ENCODE measurements around the gene SLC11A2.

The SLC11A2 gene

GRCh38 chr12:51025836-51026638, at the start of gene SLC11A2:
SLC11A2 (minus strand) TSS chr12:51026384; CDS start chr12:51010728, 15,656 bp downstream.
- Mint-ChIP-seq H3K9me3 (no peaks in the 10 kb centered on the region), H3K27ac (peak within 1 kb of the TSS; percentile 98), H3K27me3 (no peaks in the 10 kb centered on the region), H3K36me3 (ENCODE audit: low read depth) (peaks cover 36% of the 10 kb centered on the region), H3K4me3 (peak within 1 kb of the TSS; percentile 92), H3K4me1 (ENCODE audit: low read depth) (peaks cover 54% of the 10 kb centered on the region)
- DNase-seq, result peak; percentile 93

DNA sequence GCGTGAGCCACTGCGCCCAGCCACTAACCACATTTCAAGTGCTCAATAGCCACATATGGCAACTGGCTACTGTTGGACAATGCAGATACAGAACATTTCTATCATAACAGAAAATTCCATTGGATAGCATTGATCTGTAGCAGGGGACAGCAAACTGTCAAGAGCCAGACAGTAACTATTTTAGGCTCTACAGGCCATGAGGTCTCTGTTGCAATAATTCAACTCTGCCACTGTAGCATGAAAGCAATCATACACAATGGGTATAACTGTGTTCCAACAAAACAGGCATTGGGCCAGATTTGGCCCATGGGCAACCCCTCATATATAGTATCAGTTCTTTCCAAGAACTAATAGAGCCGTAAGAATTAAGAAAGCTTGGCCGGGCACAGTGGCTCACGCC, 49.2 kb upstream of the SLC11A2 start:
- H3K4me1 Mint-ChIP-seq (ENCODE audit: low read depth), result peaks cover 29% of the 10 kb centered on the region

DNA sequence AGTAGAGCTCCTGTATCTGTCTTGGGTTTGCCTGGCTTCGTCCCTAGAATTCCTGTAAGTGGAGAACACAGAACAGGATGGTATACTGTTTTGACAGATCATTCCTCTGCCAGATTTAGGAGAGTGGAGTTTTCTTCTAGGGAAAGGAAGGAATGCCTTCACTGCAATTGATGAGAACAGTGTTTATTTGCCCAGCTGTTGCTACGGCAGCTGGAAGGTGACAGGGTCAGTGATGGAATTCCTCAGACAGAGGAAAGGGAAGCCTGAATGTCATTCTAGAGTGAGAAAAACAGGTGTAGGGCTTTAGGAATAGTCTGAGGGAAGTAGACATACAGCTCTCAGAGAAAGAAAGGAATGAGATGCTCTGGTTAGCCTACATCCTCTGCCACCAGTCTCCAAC, 45.5 kb upstream of the SLC11A2 start:
- Mint-ChIP-seq H3K27ac (no peak overlapping the region), H3K36me3 (ENCODE audit: low read depth) (peaks cover 75% of the 10 kb centered on the region), H3K9me3 (no peaks in the 10 kb centered on the region), H3K4me1 (ENCODE audit: low read depth) (peaks cover 14% of the 10 kb centered on the region), H3K27me3 (no peaks in the 10 kb centered on the region), H3K4me3 (no peak overlapping the region)
- DNase-seq, result no peak

More for the DNA sequence above, 49.2 kb upstream of the SLC11A2 start:
- Mint-ChIP-seq H3K27me3 (no peaks in the 10 kb centered on the region), H3K4me3 (no peak overlapping the region), H3K36me3 (ENCODE audit: low read depth) (peaks cover 55% of the 10 kb centered on the region), H3K9me3 (no peaks in the 10 kb centered on the region), H3K27ac (peak overlapping the region; percentile 79)
- DNase-seq, result no peak

DNA sequence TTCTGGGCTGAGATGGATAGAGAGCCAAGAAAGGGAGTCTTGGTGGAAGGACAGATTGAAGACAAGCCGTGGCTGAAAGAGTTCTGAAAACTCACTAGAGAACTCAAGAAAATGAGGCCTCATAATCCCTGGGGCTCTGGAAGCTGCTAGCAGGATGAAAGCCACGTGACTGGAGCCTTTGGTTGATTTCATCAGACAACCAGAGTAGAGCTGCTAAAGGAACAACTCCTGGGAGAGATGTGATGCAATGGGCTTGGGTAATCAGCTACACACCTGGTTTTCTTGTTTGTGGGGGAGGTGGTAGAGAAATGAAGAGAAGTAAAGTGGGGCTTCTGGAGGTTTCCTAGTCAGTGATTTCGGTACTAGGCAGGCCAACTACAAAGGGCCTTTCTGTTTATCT, 43.8 kb upstream of the SLC11A2 start:
- no peaks in the 10 kb centered on the region for H3K9me3 Mint-ChIP-seq
- no peaks in the 10 kb centered on the region for H3K27me3 Mint-ChIP-seq
- DNase-seq, result no peak
- H3K4me1 Mint-ChIP-seq (ENCODE audit: low read depth), result peaks cover 2% of the 10 kb centered on the region
- peak overlapping the region; percentile 17 for H3K27ac Mint-ChIP-seq
- no peak overlapping the region for H3K4me3 Mint-ChIP-seq
- H3K36me3 Mint-ChIP-seq (ENCODE audit: low read depth), result peaks cover 80% of the 10 kb centered on the region

- Mint-ChIP-seq H3K27ac (peak overlapping the region; percentile 68), H3K4me3 (no peak overlapping the region)
- no peak for DNase-seq
Measured at GRCh38 chr12:51067771-51068170, 41.6 kb upstream of the SLC11A2 start.

DNA sequence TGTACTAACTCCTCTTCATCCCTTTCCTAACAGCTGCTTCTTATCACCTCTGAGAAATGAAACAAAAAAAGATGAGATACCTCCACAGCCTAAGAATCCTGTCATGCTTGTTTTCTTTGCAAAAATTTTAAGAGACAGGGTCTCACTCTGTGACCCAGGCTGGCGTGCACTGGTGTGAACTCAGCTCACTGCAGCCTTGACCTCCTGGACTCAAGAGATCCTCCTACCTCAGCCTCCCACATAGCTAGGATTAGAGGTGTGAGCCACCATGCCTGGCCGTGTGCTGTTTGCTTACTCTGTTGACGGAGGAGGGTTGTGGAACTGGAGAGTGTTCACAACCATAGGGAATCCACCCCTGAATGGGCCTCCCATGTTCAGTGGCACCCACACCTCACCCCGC, 41.0 kb upstream of the SLC11A2 start:
- no peak for DNase-seq
- H3K4me1 Mint-ChIP-seq (ENCODE audit: low read depth), result peaks cover 2% of the 10 kb centered on the region
- H3K9me3 Mint-ChIP-seq, result no peaks in the 10 kb centered on the region
- H3K36me3 Mint-ChIP-seq (ENCODE audit: low read depth), result peaks cover 86% of the 10 kb centered on the region
- no peak overlapping the region for H3K4me3 Mint-ChIP-seq
- peak overlapping the region; percentile 35 for H3K27ac Mint-ChIP-seq
- no peaks in the 10 kb centered on the region for H3K27me3 Mint-ChIP-seq

More at GRCh38 chr12:51067771-51068170, 41.6 kb upstream of the SLC11A2 start:
- Mint-ChIP-seq H3K9me3 (no peaks in the 10 kb centered on the region), H3K27me3 (no peaks in the 10 kb centered on the region), H3K36me3 (ENCODE audit: low read depth) (peaks cover 85% of the 10 kb centered on the region), H3K4me1 (ENCODE audit: low read depth) (peaks cover 2% of the 10 kb centered on the region)

DNA sequence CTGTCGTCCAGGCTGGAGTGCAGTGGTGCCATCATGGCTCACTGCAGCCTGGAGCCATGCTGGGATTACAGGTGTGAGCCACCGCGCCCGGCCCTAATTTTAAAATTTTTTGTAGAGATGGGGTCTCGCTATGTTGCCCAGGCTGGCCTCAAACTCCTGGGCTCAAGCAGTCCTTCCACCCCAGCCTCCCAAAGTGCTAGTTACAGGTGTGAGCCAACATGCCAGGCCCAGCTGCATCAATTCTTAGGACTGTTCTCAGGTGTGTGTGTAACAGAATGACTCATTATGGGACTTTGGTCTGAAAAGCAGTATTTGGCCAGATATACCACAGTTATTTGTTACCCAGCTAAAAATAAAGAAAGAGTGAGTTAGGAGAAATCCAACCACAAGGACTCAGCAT, 39.3 kb upstream of the SLC11A2 start:
- Mint-ChIP-seq H3K27me3 (no peaks in the 10 kb centered on the region), H3K4me1 (ENCODE audit: low read depth) (peaks cover 2% of the 10 kb centered on the region), H3K27ac (peak overlapping the region; percentile 55), H3K4me3 (no peak overlapping the region), H3K9me3 (no peaks in the 10 kb centered on the region), H3K36me3 (ENCODE audit: low read depth) (peaks cover 86% of the 10 kb centered on the region)
- DNase-seq, result no peak

DNA sequence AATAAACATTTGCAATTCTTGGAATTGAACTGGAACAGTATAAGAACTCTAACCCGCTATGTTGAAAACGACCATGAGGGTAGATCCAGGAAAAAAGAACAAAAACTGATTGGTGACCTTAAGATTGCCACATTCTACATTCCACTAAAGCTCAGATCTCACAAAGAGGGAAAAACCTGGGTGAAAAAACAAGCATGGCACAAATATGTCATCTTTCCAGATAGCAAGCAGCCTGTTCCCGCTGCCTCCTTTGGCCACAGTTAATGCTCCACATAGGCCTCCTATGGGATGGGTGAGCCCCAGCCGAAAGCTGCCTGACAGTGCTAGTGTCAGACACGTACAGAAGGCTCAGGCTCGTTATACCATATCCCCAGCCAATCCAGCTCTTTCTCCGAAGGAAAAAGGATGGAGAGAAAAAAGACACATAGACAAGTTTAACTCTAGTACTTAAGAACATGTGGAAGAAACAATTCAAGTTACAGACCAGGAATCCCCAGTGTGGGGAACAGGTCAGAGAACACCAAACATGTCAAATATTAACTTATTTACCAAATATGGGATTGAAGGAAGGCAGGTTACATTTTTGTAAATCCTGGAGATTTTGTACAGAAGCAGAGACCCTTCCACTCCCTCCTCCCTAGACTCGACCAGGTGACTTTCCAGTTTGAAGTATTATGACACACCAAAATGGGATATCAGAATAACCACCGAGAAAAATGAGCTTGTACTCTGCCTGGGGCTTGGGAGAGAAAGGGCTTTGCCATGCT, 36.6 kb upstream of the SLC11A2 start:
- no peak overlapping the region for H3K4me3 Mint-ChIP-seq
- peaks cover 94% of the 10 kb centered on the region for H3K36me3 Mint-ChIP-seq (ENCODE audit: low read depth)
- H3K27ac Mint-ChIP-seq, result peak overlapping the region; percentile 75
- no peaks in the 10 kb centered on the region for H3K9me3 Mint-ChIP-seq
- H3K27me3 Mint-ChIP-seq, result no peaks in the 10 kb centered on the region
- H3K4me1 Mint-ChIP-seq (ENCODE audit: low read depth), result peaks cover 1% of the 10 kb centered on the region
- DNase-seq, result no peak

- no peak overlapping the region for H3K4me3 Mint-ChIP-seq
- peaks cover 93% of the 10 kb centered on the region for H3K36me3 Mint-ChIP-seq (ENCODE audit: low read depth)
Measured at GRCh38 chr12:51059086-51059485, 32.9 kb upstream of the SLC11A2 start.

DNA sequence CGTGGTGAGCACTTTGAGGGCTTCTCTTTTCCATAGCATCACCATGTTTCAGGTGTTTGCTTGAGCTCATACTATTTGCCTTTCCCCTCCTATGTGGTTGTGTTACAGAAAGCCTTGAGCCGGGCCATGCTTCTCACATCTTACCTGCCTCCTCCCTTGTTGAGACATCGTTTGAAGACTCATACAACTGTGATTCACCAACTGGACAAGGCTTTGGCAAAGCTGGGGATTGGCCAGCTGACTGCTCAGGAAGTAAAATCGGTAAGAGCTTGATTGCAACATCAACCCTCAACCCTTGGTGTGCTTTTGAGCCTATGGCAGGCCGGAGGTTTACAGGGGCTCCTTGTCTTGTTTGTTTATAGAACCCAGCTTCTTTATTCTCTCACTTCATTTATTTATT, 30.1 kb upstream of the SLC11A2 start:
- no peaks in the 10 kb centered on the region for H3K9me3 Mint-ChIP-seq
- H3K4me1 Mint-ChIP-seq (ENCODE audit: low read depth), result peaks cover 11% of the 10 kb centered on the region
- DNase-seq, result no peak
- H3K27ac Mint-ChIP-seq, result peak overlapping the region; percentile 84
- H3K4me3 Mint-ChIP-seq, result no peak overlapping the region
- H3K27me3 Mint-ChIP-seq, result no peaks in the 10 kb centered on the region
- peaks cover 92% of the 10 kb centered on the region for H3K36me3 Mint-ChIP-seq (ENCODE audit: low read depth)

More at GRCh38 chr12:51059086-51059485, 32.9 kb upstream of the SLC11A2 start:
- no peak for DNase-seq
- H3K27ac Mint-ChIP-seq, result peak overlapping the region; percentile 83
- no peaks in the 10 kb centered on the region for H3K9me3 Mint-ChIP-seq
- H3K27me3 Mint-ChIP-seq, result no peaks in the 10 kb centered on the region
- no peaks in the 10 kb centered on the region for H3K4me1 Mint-ChIP-seq (ENCODE audit: low read depth)

DNA sequence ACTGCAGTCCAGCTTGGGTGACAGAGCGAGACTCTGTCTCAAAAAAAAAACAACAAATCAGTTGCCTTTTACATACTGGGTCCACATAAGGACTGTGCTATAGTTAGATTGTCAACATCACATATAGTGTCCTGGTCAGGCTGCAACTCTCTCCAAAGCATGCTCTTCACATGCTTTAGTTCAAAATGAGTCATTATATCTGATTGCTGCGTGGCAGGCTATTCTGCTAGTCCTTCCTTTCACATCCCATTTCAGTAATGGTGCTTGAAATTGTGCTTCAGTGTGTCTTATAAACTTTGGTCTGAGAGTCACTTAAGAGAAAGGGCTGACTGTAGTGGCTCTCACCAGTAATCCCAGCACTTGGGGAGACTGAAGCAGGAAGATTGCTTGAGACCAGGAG, 28.9 kb upstream of the SLC11A2 start:
- Mint-ChIP-seq H3K27ac (peak overlapping the region; percentile 49), H3K4me1 (ENCODE audit: low read depth) (peaks cover 13% of the 10 kb centered on the region), H3K27me3 (no peaks in the 10 kb centered on the region), H3K9me3 (no peaks in the 10 kb centered on the region), H3K36me3 (ENCODE audit: low read depth) (peaks cover 90% of the 10 kb centered on the region), H3K4me3 (no peak overlapping the region)
- no peak for DNase-seq

DNA sequence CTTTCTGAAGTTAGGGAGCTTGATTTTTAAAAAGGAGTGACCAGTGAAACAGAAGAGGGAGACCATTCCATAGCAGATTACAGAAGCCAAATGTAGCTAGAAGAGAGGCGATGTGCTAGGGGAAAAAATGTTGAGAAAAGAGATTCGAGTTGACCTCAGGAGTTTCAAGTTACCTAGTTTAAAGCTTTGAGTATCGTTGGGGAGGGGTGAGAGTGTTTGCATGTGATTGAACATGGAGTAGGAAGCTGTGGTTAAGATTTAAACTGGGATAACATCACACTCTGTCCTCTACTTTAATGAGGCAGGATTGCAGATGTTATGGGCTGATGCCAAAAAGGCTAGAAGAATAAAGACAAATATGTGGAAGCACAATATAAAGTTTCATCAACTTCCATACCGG, 25.6 kb upstream of the SLC11A2 start:
- H3K36me3 Mint-ChIP-seq (ENCODE audit: low read depth), result peaks cover 80% of the 10 kb centered on the region
- peak overlapping the region; percentile 75 for H3K27ac Mint-ChIP-seq
- H3K4me3 Mint-ChIP-seq, result no peak overlapping the region
- DNase-seq, result no peak
- no peaks in the 10 kb centered on the region for H3K27me3 Mint-ChIP-seq
- H3K4me1 Mint-ChIP-seq (ENCODE audit: low read depth), result peaks cover 34% of the 10 kb centered on the region
- no peaks in the 10 kb centered on the region for H3K9me3 Mint-ChIP-seq

DNA sequence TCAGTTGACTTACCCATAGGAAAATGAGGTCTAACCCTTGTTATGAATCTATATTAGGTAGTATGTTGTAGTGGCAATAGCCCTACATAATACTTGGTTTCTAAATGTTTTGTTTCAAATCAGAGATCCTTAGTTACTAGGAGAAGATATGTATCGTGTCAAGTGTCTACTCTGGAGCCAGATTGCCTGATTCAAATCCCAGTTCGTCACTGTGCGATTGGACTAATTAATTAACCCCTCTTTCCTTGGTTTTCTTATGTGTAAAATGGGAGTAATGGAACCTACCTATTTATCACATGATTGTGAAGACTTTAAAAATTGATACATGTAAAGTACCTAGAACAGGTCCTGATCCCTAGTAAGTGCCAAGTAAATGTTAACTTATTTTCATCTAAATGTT, 23.3 kb upstream of the SLC11A2 start:
- Mint-ChIP-seq H3K9me3 (no peaks in the 10 kb centered on the region), H3K27ac (peak overlapping the region; percentile 96), H3K4me3 (peak overlapping the region; percentile 99), H3K36me3 (ENCODE audit: low read depth) (peaks cover 60% of the 10 kb centered on the region), H3K27me3 (no peaks in the 10 kb centered on the region), H3K4me1 (ENCODE audit: low read depth) (peaks cover 37% of the 10 kb centered on the region)
- DNase-seq, result no peak

GRCh38 chr12:51048661-51049251, 22.6 kb upstream of the SLC11A2 start:
- Mint-ChIP-seq H3K27me3 (no peaks in the 10 kb centered on the region), H3K36me3 (ENCODE audit: low read depth) (peaks cover 53% of the 10 kb centered on the region), H3K27ac (peak overlapping the region; percentile 96), H3K4me3 (peak overlapping the region; percentile 99), H3K9me3 (no peaks in the 10 kb centered on the region), H3K4me1 (ENCODE audit: low read depth) (peaks cover 37% of the 10 kb centered on the region)
- no peak for DNase-seq
